ENCODE data around the gene CTIF.

Gene CTIF

DNA sequence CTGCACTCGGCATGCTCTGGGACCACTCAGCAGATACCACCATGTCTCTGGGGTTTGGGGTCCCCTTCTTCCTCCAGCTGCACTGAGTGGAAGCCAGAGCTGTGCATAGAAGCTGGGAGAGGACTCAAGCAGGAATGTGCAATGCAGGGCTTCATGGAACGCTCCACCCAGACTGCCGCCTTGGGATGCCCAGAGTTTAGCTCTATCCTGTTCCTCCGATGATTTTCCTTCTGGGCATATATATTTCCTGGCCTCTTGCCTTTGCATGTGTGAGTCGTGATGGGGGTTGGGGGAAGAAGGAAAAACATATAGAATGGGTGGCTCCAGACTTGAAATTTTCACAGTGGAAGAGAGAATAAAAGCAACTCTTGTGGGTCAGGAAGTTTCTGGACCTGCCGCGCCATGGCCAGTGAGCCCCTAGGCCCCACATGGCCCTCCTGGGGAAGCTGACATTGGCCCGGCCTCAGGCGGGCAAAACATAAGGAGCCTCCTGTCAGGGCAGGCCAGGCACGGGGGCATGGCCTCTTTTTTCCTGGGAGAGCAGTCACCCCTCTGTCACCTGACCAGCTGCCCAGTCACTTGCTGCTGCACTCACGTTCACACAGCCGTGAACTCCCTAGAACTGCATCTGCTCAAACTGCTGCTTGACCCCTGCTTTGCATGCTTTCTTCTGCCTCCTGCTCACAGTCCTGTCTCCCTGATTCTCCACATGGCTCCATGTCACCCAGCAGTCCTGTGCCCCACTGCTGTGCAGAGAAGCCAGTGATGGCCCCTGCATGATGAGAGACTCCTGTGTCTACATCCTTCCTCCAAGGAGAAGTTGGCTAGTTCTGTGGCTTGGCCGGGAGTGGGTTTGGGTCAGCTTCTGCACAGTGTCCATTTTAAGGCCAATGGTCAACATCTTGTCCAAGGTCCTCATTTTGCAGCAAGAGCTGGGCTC lies 197.8 kb downstream of the CTIF start:
- no peak for DNase-seq

DNA sequence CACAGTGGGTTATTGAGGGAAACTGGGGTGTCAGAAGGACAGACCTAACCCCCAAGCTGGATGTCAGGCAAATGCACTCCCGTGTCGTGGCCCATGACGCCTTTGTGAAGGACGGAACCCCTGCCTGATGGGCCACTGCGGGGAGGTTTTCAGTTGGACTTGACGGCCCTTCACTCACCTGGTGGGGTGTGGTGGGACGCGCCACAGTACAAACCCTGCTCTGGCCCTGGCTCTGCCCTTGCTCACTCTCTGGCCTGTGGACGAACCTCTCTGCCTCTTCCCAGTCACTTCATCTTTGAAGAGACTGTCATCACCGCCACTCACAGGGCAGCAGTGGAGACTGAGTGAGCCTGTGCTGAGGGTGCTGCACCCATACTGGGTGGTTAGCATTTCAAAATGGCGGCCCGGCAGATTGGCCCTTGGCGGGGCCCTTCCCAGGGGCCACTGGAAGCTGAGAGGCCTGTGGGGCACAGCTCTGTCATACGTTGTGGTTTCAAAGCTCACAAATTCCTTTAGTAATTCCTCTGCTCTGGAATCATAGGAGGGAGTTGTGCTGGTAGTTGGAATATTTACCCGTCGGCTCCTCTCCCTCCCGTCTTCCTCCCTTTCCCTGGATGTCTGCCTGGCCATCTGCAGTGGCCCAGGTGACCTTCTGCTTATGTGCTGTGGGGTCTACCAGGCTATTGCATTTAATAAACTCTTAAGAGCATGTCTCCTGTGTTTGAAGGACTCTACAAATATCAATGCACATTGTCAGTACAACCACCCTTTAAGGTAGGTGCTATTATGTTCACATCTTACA lies 200.6 kb downstream of the CTIF start:
- DNase-seq: no peak

DNA sequence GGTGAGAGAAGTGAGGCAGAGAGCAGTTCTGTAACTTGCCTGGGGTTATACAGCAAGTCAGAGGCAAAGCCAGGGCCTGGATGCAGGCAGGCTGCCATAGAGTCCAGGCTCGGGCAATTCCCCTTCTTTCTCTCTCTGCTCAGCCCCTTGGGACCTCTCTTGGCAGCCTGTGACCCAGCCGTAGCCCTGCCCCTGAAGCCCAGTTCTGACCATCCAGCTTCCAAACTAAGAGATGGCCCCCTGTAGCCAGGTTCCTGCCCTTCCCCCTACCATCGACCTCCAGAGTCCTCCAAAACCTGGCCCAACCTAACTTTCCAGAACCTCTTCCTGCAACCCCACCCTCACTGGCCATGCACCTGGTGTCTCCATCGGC lies 201.2 kb downstream of the CTIF start:
- no peak for DNase-seq

DNA sequence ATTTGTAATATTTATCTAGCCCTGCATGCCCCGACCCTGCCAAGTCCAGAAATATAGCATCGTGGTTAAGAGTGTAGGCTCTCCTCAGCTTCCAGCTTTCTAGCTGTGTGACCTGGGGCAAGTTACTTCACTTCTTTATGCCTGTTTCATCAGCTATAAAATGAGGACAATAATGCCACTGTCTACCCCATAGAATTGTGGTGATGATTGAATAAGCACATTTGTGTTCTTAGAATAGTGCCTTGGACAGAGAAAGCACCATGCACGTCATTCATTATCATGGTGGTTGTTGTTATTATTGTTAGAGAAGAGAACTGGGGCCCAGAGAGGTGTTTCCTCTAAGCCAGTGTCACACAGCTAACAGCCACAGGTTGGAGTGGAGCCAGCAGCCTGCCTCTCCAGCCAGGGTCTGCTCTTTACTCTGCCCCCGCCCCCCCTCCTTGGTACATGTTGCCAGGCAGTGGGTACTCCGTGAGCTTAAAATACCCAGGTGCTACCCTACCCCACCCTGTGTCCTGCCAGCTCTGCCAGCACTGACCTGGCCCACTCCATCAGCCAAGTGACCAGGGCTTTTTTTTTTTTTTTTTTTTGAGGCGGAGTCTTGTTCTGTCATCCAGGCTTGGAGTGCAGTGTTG lies 202.1 kb downstream of the CTIF start:
- no peak for DNase-seq

DNA sequence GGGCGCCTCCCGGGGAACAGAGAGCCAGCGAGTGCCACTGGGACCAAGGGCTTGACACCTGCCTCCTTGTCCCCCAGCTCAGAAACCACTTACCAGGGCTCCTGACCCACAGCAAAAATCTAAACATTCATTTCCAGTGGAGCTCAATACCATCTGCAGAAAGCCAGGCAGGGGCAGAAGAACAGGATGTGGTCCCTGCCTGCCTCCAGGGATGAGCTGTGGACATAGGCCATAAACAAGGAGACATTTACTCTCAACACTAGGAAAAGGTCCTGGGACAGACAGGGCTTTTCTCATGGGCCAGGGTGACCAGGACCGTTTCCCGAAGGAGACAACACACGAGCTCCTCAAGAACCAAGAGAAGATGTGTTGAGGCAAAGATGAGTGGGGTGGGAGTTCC lies 203.0 kb downstream of the CTIF start:
- DNase-seq: no peak

DNA sequence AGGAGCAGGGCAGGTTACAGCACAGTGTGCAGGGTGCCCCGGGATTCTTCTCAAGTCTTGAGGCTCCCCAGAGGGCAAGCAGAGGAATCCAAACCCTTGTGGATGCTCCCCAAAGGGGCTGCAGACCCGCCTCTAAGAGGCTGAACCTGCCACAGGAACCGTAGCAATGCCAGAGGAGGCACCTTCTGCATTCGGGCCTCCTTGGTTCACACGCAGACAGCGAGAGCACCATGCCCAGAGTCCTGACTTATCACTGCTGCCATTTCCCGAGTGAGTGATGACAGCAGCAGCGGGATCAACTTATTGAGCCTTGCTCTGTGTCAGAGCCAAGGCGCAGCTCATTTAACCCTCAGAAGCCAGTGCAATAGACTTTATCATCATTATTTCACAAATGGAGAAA lies 203.5 kb downstream of the CTIF start:
- no peak for DNase-seq

DNA sequence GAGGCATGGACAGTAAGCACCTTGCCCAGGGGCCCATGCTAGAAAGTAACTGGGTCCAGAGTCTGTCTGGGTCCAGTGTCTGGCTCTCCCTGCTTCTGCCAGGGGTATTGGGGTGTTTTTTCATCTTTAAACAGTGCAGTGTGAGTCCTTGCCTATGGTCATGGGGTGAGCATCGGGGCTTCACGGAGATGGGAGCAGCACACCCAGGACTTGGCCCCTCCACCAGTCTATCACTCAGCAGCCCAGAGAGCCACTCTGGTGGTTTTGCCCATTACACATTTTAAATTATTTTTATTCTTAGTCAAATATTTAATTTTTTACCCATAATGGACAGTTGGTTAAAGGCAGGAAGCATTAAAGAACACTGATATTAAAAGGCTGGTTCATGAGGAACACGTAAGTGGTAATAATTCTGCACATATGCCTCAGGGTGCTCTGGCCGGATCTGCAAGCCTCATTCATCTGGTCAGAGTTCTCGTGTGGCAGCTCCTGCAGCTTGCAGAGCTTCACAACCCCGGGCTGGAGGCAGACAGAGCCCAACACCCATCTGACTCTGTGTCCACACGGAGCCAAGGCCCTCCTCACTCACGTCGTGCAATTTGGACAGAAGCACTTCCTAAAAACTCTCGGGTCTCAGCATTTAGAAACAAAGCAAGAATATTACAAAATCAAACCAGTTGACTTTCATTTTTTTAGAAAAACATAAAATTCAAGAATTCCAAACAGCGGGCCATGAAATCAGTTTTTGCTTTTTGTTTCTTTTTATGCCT lies 204.1 kb downstream of the CTIF start:
- no peak for DNase-seq

DNA sequence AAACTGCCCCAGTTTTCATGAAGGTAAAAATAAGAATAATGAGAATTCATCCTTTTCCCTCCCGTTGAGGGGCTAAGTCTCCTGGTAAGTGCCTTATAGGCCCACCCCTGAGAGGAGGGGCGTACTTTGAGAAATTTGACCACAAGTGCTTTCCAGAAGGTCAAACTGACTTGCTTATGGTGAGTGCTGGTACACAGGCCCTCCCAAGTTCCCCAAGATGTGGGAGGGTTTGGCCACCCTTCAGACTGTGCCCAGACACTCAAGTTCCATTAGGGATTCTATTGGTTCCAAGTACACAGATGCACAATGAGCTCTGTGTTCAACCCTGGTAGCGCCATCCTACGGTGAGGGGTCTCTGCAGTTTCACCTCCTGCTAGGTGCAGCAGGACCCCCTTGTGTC lies 205.1 kb downstream of the CTIF start:
- DNase-seq: no peak

DNA sequence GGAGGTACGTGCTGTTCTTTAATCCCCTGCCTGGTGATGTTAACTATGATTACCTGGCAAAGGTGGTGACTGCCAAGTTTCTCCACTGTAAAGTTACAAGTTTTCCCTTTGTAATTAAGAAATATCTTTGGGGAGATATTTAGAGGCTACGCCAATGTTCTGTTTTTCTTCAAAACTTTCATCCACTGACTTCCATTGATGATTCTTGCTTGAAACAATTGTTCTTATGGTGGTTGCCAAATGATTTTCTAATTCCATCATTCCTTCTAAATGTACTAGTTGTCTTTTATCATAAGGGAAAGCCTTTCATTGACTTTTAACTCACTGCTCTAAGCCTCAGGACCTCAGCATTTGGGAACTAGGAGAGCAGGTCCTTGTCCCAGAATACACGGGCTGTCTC lies 206.5 kb downstream of the CTIF start:
- DNase-seq: no peak

DNA sequence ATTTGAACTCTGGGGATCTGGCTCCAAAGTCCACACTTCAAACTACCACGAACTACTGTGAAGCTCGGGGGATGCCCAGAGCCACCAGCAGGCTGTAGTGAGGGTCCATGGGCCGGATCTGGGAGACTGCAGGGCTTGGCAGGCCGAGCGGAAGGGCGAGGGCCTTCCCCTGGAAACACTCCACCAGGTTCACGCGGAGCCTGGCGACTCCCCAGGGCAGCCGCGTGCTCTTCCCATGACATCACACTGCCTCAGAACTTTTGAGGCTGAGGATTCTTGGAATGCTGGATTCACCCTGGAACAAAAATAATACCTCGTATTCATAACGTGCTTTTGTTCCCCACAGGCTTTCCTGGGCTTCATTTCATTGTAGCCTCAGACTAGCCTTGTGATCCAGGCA lies 210.9 kb downstream of the CTIF start:
- DNase-seq: no peak

DNA sequence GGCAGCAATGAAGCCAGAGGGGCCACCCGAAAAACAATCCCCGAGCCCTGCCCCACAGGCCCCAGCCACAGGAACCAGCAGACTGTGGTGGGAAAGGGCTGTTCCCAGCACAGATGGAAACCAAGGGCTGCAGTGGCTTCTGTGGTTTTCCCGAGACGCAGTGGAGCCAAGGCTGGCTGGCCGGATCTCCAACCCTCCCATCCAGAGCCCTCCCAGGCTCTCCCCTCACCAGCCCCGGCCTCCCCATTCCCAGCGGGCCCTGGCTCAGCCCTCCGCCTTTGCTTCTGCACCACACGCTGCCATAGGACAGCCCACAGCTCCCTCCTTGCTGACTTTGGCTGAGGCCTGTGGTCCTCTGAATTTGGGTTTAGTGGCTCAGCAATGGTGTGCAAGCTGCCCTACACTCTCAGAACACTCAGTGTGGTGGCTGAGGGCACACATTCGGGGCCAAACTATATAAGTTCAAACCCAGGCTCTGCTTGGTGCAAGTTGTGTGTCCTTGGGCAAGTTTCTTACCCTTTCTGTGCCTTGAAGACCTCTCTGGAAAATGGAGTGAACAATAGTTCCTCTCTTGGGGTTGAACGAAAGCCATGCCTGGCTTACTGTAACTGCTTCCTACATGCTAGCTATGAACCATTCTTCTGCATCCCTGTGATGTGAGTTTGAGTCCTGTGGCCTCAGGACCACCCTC lies 211.8 kb downstream of the CTIF start:
- DNase-seq: no peak

DNA sequence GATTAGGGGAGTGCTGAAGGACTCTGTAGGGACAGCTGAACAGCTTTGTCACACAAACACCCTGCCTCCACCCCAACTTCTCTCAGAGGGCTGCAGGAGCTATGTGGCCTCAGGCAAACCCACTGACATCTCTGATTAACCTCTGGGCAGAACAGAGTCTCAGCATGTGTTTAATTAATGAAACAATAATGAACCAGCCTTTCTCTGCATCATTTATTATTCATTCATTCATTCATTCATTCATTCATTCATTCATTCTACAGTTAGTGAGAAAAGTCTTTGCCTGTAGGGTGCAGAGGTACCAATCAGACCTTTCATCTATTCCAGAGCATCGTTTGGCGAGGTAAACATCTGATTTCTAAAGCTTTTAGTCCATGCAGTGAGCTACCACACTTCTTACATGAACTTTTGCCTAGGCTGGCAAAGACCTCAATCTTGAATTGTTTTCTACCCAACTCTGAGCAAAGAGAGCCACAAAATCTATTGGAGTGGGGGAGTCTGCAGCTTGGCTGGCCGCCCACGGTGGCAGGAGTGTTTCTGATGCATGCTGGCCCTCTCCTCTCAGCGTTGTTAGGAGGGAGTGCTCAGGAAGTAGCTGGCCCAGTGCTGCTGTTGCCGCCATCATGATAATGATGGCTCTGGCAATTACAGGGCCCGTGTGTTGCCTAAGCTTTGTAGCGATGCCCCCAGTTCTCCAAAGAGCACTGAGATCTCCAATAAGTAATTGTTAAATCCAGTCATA lies 213.1 kb downstream of the CTIF start:
- no peak for DNase-seq

DNA sequence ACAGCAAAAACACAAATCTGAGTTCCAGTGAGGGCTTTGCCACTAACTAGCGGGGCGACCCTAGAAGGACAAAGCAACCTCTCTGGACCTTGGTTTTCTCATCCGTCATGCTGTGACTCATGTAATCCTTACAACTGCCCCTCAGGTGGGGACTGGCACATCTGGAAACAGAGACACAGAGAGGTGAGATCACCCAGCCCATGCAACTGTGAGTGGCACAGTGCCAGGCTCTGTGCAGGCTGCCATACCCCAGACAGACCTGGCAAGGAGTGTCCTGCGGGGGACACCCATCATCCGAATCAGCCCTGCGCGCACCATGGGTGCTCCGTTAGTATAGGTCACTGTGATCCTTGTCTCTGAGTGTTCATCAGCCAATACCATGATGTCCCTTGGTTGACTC lies 213.6 kb downstream of the CTIF start:
- no peak for DNase-seq

DNA sequence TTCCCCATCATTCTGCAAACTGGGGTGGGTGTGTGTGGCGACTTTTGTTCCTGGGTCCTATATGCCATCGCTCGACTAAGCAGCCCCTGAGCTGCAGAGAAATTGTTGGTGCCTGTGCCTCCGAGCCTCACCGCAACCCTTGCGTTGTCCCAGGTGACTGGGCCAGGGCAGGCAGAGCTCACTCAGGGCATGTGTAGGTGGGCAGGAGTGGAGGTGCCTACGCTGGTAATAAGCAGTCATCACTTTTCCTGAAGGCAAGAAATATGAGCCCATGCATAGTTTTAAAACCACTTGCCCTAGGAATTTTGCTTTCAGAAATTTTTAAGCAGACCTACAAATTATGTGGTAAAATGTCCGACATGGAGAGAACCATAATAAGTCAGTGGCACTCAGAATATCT lies 214.1 kb downstream of the CTIF start:
- no peak for DNase-seq

DNA sequence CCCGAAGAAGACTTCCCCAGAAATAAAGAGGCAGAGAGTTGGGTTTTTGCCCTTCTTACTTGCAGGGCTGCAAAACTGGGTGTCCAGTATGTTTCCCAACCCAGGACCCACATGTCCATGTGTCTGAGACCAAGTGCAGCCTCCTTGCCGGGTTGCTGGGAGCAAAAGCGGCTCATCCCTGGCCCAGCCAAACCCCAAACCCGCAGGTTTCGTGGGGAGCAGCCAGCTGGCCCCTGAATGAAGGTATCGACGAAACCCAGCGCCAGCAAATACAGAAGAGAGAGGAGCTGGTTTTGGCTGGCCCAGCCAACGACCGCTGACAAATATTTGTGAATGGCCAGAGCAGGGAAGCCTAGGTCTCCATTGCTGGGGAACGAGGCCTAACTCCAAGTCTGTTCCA lies 214.9 kb downstream of the CTIF start:
- no peak for DNase-seq

DNA sequence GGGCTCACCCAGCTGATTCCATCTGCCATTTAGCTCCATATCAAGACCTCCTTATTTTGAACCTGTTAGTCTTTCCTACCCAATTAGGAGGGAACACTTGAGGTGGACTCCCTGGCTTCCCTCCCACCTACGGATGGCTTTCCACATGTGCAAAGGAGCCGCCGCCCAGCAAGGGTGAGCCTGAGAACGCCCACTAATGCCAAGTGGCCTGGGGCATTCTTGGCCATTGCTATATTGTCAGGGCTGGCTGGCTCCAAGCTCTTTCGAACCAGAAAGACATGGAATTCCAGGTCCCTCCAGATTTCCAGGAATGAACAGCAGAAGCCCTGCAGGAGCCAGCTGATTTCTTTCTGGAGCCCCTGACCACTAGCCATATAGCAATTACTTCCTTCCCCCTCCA lies 215.7 kb downstream of the CTIF start:
- no peak for DNase-seq

DNA sequence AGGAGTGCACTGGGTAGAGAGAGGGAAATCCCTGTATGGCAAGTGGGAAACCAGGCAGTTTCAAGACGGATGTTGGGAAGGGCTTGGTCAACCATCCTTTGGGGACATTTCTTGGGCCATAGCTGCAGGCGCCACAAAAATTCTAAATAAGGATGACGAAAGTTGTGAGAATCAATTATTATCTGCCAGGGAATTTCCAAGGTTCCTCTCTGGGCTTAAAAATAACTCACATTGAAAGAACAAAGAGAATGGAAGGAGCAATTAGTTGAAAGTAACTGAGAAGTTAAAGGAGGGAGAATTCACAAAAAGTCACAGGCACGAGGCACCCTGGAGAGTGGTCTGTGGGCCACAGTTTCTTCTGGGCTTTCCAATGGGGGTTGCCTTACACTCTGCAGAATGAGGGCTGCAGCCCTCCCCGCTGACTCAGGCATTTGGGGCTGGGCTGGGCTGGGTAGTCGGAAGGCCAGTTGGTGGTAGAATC lies 216.2 kb downstream of the CTIF start:
- DNase-seq: no peak

DNA sequence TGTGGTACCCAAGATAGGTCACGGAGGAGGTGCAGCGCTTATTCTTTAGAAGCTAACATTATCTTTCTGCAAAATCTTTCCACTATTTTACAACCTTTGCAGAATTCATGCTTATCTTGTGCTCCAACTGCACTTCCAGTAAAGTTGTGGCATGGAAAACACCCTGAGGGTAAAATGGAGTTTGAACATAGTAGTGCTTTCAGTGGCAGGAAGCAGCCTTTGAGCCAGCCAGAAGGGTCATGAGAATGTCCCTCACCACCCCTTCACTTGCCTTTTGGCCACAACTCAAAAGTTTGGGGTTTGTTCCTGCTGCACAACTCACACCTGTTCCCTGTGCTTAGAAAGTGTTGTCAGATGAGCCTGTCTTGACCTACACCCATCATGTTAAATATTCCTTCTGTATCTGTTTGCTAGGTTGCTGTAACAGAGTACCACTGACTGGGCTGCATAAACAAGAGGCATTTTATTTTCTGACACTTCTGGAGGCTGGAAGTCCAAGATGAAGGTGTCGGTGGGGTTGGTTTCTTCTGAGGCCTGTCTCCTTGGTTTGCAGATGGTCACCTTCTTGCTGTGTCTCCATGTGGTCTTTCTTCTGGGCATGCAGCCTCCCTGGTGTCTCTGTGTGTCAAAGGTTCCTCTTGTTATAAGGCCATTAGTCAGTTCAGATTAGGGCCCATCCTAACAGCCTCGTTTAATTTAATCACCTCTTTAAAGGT lies 217.8 kb downstream of the CTIF start:
- no peak for DNase-seq

DNA sequence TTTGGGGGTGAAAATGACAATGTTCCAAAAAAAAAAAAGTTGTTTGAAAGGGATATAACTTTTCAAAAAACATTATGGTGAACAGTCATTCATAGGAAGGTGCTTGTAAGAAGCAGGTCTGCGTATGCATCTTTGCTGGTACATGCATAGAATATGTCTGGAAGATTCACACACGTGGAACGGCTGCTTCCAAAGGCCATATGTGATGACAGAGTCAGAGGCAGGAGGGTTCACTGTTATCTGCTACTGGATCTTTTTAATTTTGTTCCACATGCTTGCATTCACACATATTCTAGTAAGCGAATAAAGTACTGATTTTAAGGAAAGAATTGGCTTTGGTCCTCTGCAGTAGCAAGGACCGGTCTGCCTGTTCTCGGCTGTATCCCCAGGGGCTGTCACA lies 218.5 kb downstream of the CTIF start:
- no peak for DNase-seq

DNA sequence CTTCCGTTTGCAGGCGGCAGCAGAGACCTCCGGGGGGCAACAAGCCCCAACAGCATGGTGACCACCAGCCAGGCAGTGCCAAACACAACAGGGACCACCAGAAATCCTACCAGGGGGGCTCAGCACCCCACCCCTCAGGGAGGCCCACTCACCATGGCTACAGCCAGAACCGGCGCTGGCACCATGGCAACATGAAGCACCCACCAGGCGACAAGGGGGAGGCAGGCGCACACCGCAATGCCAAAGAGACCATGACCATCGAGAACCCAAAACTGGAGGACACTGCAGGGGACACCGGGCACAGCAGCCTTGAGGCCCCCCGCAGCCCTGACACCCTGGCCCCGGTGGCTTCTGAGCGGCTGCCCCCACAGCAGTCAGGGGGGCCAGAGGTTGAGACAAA lies 219.1 kb downstream of the CTIF start:
- no peak for DNase-seq

DNA sequence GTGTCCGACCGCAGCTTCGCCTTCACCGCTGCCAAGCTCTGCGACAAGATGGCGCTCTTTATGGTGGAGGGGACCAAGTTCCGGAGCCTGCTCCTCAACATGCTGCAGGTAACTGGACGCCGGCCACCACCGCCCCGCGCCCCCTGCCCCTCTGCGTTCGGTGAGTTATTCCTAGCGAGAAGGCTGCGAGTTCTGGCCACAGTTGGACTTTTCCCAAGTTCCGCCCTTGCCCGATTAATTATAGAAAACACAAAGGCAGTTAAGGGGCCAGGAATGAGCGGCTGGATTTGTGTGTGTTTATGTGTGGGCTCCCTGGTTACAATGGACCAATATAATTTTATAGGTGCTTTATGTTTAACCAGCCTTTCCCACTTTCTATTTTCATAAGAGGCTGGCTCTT lies 222.8 kb downstream of the CTIF start:
- DNase-seq: no peak

Measured in activated T-cell treated with anti-CD3 and anti-CD28 coated beads for 4 hours (primary cell).